Ramos (cell line): ENCODE measurements around the gene SH3RF3.

Experiments used
- in situ Hi-C: fragments of 300-500 bp; cut with MboI; formaldehyde crosslinking; loops from one replicate; pipeline ENCODE4 v1.14.3; 2022; ENCODE audit warnings: low sequenced_read_pairs; ENCODE audit not compliant: unreplicated experiment

The SH3RF3 gene

GRCh38 chr2:109231428-109231827, 102.4 kb downstream of the SH3RF3 start:
- in situ Hi-C loops, result no loop called here

DNA sequence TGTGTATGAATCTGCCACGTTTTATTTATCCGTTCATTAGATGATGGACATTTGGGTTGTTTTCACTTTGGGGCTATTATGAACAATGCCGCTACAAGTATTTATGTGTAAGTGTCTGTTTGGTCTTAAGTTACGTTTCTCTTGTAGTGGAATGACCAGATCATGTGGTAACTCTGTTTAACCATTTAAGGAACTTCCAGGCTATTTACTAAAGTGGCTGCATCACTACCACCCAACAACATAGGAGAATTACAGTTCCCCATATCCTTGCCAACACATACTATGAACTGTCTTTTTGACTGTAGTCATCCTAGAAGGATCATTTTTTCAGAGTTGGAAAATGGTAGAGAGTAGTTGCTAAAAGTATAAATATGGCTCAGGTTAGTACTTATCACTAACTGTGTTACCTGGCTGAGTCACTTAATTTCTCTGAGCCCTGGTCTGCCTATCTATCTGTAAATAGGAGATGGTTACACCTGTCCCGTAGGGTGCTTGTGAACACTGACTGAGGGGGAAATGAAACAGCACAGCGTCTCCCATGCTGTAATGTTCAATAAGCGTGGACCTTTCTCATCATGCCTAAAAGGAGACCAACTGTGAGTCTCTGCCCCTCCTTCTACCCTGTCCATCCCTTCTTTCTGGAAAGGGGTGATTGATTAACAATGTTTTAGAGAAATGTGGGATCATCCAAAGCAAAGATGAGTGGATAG, 103.1 kb downstream of the SH3RF3 start:
- in situ Hi-C loops, result no loop called here

DNA sequence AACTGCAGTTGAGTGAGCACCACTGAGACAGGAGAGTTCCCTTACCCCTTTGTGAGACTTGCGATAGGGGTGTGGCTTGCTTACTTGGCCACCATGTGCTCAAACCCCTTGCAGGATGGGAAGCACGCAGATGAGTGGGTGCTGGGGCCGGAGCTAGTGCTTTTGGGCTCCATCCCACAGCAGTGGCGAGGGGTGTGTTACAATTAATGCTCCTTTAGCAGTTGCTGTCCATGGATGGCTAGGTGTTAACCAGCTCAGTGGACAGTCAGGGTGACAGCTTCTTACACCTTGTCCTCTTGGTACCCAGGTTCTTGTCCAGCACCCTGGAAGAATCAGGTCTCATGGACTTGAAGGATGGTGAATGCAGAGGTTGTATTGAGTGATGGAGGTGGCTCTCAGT, 103.9 kb downstream of the SH3RF3 start:
- in situ Hi-C loops, result no loop called here

DNA sequence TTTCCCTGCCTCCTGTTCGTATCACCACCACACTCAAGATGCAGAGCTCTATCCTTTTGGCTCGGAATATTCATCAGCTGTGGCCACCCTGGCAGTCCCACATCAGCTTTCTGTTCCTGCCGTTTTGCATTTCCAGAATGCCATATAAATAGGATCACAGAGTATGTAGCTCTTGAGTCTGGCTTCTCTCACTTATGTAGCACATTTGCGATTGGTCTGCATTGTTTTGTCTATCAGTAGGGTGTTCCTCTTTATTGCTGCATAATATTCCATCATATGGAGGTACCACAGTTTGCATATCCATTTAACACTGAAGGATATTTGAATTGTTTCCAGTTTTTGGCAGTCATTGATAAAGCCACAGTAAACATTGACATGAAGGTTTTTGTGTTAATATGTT, 104.6 kb downstream of the SH3RF3 start:
- in situ Hi-C loops, result no loop called here

DNA sequence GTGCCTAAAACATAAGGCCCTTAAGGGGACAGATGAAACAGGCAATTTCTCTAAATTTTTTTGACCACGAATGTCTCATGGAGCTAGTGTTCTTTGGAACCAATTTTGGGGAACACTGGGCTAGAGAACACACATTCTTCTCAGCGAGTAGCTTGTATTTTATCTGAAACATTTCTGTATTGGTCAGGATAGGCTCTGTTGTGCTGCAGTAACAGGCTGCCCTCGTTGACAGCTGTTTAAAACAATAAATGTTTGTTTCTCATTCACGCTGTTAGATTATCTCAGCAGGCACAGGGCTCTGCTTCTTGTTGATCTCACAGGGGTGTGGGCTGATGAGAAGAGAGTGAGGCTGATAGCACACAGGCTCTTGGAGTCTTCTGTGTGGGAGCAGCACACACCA, 105.3 kb downstream of the SH3RF3 start:
- in situ Hi-C loops, result no loop called here

- in situ Hi-C loops, result no loop called here
These were observed 107.1 kb downstream of the SH3RF3 start for GRCh38 chr2:109236147-109236546.

DNA sequence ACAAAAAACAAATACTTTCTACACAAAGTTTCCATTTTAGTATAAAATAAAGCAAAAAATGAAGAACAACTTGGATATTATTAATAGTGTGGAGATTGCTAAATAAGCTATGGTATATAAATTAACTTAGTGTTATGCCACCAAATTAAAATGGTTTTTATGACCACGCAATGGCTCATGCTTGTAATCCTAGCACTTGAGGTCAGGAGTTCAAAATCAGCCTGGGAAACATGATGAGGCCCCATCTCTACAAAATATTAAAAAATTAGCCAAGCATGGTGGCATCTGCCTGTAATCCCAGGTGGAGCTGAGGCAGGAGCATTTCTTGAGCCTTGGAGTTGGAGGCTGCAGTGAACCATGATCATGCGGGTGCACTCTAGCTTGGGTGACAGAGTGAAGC, 108.8 kb downstream of the SH3RF3 start:
- in situ Hi-C loops, result no loop called here

DNA sequence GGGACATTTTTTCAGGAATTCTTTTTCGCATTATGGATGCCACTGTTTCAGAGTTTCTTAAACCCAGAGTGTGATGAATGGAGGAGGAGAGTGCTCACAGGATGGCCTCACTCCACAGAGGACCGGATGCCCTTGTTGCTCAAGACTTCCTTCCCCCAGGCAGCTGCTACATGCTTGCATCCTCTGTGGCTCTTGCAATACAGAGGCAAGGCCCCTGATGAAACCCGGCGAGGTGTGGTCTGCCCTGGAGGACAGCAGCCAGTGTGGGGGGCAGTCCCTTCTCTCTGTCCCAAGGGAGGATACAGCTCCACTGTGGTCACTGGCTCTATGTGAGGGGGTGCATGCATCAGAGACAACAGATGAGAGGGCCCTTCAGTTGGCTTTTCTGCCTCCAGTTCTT, 109.6 kb downstream of the SH3RF3 start:
- in situ Hi-C loops, result no loop called here

DNA sequence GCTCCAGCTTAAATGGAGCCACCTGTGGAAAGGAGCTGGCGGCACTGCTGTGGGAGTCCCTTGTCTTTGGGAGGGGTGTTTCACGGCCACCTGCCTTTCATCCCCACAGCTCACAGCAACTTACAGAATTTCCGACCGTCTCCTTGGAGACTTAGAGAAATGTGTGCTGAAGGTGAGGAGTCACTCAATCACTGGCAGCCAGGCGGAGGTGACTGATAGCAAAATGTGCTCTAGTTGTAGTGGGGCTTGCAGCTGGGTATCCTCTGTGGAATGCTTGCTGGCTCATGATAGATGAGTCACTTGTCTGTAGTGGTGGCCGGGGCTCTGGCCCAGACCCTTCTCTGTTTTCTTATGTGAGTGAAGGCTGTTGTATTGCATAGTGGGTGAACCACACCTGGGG, 110.7 kb downstream of the SH3RF3 start:
- in situ Hi-C loops, result no loop called here

DNA sequence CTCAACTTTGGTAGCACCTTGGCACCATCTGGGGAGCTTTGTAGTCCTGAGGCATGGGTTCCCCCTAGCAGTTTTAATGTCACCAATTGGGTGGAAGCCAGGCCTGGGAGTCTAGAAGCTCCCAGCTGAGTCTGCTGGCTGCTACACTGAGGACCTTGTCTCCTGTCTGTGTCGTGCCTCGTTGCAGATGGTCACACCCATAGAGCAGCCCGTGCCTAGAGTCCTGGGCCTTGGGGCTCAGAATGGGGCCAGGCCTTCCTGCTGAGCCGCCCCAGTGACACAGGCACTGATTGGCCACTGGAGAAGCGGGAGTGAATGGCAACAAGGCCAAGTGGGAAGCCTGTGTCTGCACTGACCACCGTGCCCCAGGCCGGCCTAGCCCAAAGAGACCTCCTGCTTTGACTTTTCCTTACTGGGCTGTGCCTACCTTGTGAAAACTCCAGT, 113.2 kb downstream of the SH3RF3 start:
- in situ Hi-C loops, result no loop called here

GRCh38 chr2:109242654-109243331, 113.8 kb downstream of the SH3RF3 start:
- in situ Hi-C loops, result no loop called here

- in situ Hi-C loops, result no loop called here
These were observed 114.7 kb downstream of the SH3RF3 start for GRCh38 chr2:109243526-109244303.

DNA sequence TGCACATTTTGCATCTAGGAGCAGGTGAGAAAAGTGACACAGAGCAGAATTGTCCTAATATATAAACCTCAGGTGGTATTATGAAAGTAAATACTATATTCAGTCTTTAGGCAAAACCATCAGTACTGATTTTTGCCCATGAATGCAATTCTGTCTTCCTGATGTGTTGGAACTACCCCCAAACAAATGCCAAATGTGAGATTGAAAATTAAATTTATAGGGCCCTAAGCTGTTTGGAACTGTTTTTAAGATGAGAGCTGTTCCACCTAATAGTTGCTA, 115.2 kb downstream of the SH3RF3 start:
- in situ Hi-C loops, result no loop called here

- in situ Hi-C loops, result no loop called here
These were observed 115.9 kb downstream of the SH3RF3 start for GRCh38 chr2:109244750-109245382.

DNA sequence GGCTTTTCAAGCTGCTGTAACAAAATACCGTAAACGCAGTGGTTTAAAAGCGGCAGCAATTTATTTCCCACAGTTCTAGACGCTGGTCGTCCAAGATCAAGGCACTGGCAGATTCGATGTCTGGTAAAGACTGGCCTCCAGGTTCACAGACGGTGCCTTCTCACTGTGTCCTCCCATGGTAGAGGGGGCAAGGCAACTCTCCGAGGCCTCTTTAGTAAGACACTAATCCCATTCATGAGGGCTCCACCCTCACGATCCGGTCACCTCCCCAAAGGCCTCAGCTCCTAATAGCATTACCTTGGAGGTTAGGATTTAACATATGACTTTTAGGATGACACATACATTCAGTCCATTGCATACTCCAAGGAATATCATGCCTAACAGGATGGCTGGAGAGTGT, 117.2 kb downstream of the SH3RF3 start:
- in situ Hi-C loops, result no loop called here

DNA sequence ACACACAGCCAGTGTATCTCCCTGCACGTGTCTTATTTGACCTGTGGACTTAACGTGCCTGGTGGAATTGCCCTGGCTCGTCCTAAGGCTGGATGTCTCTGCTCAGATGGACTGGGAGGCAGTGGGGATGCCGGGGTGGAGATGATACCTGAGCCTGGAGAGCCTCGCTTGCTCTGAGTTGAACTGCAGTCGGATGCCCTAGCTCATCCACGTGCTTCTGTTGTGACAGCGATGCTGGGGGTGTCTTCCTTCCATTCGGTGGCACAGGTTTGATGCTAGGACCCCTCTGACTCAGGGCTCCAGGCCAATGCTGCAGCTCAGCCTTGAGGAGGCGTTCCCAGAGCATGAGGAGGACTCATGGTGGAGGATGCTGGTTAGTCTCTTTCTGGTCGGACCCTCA, 117.6 kb downstream of the SH3RF3 start:
- in situ Hi-C loops, result no loop called here

GRCh38 chr2:109247340-109247739, 118.3 kb downstream of the SH3RF3 start:
- in situ Hi-C loops, result no loop called here

- in situ Hi-C loops, result no loop called here
These were observed 118.8 kb downstream of the SH3RF3 start for GRCh38 chr2:109247812-109248211.

- in situ Hi-C loops, result no loop called here
These were observed 119.6 kb downstream of the SH3RF3 start for GRCh38 chr2:109248590-109248989.

GRCh38 chr2:109253217-109253616, 124.2 kb downstream of the SH3RF3 start:
- in situ Hi-C loops, result no loop called here
